ENCODE data around the gene IRF2BPL.
"Not testable (repeated sequence)": the region's sequence is repeated elsewhere in the genome, so short reads cannot be mapped to it uniquely, and the experiment has no call there.

Gene IRF2BPL

DNA sequence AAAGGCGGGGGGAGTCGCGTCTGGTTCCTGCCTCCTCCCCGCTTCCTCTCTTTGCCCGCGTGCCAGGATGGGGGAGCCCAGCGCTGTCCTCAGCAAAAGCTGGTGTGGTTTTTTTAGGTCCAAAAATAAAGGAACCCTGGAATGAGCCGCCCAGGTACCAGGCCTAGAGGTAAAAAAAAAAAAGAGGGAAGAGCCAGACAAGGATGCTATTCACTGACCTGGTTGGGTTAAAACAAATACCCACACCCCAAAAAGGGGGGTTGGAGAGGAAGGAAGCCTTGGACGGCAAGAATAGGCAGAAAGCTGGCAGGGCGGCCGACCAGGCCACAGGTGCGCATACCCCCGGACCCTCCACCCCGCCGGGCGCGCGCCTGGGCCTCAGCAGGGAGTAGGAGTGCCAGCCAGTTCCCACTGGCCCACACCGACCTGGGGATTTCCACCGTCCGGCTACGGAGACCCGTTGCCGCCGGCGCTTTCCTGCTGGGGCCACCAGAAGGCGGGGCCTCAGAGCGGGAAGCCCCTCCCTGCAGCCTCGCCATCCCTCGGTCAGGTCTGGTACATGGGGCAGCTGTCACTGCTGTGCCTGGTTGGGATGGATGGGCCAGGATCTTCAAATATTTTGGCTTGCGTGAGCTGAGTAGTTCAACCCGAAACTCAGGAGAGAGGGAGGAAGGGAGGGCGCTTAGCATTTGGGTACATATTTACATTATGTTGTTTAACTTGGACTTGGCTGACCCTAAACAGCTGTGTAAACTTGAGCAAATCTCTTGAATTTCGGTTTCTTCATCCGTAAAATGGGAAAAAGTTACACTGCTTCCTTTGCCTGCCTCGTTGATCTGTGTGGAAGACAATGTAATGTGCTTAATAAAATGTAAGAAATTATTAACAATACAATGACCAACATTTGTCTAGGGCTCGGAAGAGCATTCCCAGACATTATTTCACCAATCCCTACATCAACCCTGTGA lies 5.4 kb upstream of the IRF2BPL start:
- DNase-seq = peak; percentile 70

DNA sequence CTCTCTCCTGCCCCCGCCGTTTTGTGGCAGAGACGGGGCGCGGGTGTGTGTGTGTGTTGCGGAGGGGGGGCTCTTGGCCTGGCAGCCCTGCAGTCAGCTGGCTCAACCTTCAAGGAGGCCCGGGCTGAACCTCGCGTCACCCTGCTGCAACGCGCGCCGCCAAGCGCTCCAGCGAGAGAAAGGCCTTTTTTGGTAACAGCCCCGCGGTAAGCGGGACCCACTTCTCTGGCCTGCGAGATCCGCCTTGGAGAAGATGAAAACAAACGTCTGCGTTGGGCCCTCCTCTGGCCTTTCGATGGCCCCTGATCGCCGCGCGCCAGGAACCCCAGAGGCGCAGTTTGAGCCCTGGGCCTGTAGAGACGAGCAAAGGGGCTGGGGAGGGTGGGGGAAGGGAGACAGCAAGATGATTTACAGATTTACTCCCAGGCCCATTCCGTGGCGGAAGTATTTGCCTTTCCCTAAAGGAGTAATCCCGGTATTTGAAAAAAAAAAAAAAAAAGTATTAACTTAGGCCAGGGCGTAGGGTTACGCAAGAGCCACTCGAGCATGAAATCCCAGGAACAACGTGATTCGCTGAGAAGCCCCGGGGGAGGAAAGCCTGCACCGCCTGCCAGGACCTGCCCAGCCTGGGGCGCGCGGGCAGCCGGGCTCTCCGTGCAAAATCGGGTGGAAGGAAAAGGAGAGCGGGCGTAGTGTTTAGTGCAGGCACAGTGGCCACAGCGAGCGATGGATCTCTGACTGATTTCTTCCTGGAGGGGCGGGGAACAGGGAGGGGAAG lies 4.5 kb upstream of the IRF2BPL start:
- DNase-seq = peak; percentile 93

DNA sequence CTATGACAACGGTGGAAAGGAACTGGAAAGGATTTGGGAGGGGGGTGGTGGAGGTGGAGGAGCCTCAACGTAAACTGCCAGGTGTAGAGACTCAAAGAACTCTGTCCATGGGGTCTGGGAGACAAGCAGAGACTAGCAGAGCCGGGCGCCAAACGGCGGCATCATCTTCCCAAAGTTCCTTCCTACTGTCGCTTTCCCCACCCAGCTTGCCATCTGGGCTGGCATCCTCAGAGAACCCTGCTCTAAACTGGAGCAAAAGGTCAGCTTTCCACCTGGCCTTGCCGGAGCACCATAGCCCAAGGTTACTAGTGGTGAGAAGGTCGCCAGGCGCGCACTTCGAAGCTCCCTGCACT lies 4.0 kb upstream of the IRF2BPL start:
- peak; percentile 51 for DNase-seq

DNA sequence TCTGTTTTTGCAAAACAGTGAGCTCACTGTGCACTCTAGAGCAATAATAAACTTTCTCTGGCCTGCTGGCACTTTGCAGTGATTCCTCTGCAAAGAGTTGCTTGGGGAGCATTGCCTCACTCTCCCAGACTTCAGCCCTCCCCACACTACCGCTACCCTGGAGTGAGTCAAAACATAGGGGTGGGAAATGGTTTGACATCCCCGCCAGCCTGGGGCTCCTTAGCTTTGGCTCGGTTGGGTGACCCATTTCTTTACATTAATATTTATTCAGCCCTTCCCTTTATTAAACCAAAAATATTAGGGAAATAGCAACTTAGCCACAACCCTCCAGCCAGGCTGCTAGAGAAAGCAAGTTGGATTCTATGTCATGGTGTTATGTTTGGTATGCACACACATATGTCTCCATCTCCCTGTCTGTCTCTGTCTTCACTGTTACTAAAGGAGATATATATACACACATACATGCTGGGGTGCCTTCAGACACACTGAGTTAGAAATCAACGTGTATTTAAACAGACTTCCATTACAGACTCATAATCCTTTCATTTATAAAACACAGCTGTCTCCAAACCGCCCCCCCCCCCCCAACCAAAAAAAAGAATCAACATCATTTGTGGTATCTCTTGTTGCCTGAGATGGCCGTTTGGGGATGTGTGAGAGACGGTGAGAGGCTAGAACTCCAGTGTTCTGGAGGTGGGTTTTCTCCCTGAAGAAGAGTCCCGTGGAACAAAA lies 3.4 kb upstream of the IRF2BPL start:
- no peak for DNase-seq

DNA sequence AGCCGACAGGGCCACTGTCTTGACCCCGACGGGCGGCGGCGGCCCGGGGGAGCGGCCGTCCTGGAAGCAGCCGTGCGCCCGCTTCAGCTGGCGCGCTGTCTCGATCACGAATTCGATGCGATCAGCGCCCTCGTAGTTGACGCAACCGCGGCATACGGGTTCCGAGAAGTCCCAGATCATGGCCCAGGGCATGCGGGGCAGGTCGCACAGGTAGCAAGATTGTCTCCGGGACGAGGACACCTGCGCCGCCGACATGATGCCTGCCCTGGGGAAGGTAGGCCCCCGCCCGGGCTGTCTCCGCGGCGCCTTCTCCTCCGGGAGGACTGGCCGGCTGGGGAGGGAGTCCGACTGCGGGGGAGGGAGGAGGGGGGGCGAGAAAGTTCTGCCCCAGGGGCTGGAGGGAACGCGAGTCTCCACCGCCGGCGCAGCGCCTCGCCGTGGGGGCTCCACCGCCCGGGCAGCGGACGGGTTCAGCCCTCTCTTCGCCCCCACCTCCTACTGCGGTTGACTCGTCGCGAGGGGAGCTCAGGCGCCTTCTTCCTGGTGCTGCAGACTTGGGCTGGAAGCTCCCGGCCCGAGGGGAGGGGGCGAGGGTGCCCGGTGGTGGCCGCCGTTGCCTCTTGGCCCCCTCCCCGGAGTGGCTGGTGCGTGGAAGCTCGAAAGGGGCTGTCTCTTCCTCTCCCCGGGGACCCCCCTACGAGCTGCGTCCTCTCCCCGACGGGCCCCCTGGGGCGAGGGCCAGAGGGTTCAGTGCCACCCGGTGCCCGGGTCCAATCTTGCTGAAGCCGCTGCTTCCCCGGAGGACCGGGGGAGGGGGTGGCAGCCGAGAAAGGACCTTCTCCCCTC lies 747 bp downstream of the IRF2BPL start:
- peak; percentile 51 for DNase-seq

DNA sequence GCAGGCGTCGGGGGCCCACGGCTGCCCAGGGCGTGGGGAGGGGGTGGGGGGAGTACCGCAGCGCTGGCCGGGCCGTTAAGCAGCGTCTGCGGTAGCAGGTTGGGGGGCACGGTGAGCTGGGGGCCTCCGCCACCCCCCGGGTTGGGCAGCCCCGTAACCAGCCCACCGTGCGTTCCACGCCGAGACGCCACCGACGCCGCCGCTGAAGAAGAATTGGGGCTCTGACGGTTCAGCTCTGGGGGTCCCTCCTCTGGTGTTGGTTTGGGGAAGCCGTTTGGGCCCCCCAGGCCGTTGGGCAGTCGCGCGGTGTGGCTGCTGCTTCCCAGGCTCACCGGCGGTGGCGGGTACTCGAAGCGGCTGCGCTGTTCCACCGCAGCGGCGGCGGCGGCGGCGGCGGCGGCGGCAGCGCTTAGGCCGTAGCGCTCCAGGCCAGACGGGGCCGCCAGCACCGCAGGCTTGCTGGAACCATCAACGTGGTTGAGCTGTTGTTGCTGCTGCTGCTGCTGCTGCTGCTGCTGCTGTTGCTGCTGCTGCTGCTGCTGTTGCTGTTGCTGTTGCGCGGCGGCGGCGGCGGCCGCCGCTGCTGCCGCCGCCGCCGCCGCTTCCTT lies 1.5 kb downstream of the IRF2BPL start:
- peak; percentile 63 for DNase-seq

DNA sequence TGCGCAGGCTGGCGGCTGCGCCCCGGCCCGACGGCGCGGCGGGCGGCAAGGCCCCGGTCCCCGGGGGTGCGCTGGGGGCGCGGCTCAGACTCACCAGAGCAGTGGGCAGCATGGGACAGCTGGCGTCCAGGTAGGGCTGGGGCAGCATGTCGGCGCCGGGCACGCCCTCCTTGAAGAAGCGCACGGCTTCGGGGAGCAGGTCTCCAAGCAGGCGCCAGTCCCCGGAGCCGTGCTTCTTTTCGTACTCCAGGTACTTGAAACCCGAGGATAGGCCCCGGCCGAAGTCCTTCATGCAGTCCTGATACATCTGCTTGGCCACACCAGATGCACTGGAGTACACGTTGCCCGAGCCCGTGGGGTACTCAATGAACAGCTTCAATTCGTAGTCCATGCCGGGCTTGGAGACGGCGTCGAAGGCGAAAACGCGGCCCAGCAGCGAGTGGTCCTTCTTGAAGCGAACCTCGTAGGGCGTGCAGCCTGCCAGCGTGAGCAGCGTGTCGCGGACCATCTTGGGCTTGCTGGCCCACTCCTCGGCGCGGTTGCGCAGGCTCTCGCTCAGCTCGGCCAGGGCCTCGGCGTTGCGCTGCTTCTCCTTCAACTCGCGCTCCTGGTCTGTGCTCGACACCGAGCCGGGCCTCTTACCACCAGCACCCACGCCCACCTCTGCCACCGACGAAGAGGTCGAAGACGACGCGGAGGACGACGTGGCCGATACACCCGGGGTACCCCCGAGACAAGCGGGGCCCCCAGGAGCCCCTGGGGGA lies 2.2 kb downstream of the IRF2BPL start:
- no peak for DNase-seq

DNA sequence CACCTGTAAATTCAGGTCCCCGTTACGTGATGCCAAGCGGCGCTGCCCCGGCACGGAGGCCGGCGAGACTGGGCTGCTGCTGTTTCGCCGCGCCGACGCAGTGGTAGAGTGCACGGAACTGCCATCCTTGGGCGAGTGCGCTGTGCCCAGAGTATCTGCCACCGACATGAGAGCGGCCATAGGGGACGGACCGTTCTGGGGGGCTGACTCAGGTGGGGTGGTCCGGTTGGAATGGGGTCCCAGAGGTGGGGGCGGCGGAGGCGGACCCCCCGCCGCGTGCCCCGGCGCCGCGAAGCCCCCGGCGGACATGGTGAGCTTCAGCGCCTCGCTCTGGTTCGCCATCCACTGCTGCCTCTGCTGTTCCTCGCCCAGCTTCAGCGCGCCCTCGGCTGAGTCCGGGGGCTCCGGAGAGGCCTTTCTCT lies 2.8 kb downstream of the IRF2BPL start:
- no peak for DNase-seq

DNA sequence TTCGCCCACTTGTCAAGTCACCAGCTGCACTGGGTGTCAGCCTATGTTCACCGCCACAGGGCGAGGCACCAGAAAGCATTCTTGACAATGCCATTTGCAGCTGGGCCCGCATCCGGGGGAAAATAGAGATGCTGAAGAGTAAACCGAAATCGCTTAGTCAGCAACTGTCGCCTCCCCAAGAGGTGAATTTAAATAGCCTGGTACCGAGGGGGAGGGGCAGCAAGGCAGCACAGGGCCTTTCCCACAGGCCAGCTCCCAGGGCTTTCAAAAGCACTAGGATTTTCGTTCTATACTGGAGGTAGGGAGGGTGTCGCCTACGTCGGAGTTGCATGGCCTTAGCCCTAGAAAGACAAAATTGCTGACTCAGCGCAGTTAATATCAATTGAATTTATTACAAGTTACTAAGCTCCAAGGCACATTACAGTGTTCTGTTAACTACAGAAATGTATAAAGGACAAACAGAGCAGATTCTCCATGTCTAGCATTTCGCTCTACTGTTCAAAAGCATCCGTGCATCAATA lies 4.3 kb downstream of the IRF2BPL start:
- peak; percentile 45 for DNase-seq

DNA sequence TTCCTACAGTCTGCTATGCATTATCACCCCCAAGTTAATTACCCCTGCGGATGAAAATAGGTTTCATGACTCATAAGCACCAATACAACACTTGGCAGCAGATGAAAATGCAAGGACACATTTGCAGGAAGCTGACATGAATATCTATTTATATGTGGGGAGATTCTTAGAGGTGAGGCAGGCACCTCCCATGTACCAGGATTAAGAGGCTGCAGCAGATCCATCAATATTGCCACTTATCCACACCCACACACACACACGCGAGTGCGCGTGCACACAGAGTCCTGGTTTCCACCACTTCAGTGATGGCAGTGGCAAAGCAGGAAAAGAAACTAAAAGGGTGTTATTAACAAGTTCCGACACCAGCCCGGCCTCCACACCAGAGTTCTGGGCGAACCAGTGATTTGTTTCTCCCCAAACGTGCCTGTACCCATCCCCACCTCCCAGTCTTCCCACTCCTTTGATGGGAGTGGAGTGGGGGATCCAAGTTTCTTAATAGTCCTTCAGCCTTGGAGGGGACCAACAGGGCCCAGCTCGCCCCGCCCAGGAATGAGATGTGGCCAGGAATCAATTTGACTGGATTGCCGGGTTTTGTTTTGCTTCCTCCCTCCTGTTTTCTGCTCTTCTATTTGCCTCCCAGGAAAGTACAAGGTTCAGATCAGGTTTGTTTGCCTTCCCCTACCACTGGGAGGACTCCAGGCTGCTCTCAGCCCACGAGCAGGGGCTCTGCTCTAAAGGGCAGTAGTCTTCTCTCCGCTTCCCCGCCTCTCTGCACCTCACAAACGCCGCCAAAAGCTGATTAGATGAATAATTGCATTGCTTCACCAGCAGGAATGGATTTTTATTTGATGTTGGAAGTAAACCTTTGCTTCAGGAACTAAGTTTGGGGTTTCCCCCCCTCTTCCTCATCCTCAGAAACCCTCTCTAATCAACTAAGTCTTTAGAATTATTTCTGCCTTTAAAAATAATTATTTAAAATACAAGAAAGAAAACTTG lies 5.2 kb downstream of the IRF2BPL start:
- peak; percentile 84 for DNase-seq

DNA sequence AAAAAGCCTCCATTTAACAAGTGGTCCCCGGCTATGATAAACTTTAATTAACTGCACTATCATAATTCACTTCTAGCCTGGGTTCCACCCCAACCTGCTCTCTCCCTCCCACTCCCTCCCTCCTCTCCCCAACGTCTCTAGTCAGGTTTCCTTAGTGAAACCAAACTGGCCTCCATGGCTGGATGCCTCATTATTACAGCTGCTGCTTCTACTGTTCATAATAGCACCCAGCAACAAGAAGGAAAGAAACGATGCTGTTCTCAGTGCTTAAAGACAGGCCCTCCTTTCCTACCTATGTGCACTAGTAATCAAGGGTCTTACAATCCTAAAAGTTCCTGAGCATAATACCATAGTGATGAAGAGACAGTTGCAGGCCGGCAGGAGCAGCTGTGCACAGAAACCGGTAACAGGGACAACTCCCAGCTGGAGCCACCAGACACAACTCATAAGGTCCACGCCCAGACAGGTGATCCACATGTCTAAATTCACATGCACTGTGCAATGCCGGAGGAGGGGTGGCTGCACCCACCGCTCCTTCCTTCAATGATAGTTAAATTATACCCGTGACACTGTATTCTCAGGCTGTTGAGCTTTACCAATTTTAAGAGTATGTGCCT lies 6.2 kb downstream of the IRF2BPL start:
- DNase-seq = peak; percentile 36

DNA sequence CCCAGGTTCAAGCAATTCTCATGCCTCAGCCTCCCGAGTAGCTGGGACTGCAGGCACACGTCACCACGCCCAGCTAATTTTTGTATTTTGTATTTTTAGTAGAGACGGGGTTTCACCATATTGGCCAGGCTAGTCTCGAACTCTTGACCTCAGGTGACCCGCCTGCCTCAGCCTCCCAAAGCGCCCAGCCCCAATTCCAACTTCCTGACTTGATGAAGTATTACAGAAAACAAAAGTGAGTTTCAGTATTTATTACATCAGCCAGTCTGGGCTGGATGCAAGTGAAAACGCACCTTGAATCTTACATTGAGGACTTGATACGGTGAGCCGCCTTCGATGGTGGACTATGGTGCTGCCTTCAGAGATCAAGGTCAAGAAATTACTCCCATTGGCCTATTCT lies 7.1 kb downstream of the IRF2BPL start:
- not testable (repeated sequence) for DNase-seq

DNA sequence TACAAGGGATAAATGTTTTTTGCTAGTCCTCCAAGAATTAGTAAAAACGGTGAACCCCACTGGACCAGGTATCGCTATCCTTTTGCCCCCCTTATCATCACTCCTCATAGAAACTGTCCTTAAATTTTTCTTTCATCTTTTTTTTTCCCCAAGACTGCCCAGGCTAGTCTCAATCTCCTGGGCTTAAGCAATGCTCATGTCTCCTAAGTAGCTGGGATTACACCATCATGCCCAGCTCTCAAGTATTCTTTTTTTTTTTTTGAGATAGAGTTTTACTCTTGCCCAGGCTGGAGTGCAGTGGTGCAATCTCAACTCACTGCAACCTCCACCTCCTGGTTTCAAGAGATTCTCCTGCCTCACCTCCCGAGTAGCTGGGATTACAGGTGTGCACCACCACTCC lies 9.7 kb downstream of the IRF2BPL start:
- DNase-seq = no peak

DNA sequence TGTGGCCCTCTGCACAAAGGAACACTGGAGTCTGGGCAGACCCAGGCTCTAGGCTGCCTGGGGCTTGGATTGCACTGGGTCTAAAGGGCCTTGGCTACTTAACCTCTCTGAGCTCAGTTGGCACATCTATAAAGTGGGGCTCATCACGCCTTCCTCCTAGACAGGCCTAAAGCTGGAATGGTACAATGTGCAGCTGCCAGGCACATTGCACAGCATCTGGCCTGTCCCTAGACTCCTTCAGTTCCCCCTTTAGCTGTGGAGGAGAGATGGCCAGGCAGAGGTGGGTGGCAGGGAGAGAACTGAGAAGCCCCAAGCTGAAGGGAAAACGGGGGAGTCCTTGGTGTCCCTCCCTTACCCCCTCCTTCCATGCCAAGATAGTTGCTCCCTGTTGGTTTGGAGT lies 10.8 kb downstream of the IRF2BPL start:
- no peak for DNase-seq

DNA sequence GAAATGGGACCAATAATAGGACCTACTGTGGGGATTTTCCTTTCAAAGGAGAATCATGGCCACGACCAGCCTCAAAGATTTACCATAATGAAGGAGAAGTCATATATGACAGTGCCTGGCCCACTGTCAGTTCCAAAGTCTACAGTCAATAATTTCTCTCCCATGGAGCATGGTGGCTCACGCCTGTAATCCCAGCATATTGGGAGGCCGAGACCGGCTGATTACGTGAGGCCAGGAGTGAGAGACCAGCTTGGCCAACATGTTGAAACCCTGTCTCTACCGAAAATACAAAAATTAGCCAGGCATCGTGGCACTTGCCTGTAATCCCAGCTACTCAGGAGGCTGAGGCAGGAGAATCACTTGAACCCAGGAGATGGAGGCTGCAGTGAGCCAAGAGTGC lies 13.8 kb downstream of the IRF2BPL start:
- DNase-seq = no peak

DNA sequence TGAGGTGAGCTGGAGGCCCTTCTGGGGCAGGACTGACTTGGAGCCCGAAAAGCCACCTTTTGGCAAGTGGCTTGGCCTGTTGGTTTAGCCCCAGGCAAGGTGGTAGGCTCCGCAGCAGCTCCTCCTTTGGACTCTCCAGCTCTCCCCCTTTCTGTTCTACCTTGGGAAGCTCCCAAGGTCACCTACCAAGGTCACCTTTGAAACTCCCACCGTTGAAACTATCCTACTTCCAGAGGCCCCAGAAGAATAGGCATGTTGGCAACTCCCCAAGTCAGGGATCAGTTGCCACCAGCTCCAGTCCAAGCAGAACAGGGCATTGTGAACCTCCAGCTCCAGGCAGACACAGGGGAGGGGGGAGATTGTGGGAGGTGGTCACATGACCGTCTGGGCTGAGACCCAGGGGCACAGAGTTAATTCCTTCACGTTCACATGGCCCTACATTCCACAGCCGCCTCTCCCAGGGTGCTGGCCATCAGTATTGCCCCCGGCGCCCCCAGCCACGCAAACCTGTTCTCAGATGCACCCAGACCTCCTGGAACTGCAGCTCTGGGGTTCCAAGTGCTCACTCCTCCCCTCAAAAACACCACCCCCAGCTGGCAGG lies 14.4 kb downstream of the IRF2BPL start:
- peak; percentile 44 for DNase-seq

DNA sequence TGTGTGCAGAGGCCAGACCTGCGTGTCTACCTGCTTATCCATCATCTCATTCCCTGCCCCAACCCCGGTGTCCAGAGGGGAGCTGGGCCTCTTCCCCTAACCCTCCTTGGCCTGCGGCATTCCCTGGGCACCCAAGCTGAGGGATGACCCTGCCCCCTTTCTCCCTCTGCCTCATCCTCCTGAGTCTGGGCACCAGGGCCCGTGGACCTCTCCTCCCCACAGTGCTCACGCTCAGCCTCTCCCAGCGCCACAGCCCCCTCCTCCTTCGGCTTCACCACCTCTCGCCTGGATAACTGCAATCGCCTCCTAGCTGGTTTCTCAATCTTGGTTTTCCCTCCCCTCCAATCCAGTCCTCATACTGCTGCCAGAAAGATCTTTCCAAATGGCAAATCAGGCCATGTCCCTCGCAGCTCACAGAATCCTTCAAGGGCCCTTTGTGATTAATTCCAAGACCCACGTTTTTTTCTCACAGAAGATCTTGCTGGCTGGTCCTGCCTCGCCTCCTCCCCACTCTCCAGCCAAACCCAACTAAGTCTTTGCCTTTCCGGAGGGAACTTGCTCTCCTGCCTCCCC lies 16.2 kb downstream of the IRF2BPL start:
- no peak for DNase-seq

DNA sequence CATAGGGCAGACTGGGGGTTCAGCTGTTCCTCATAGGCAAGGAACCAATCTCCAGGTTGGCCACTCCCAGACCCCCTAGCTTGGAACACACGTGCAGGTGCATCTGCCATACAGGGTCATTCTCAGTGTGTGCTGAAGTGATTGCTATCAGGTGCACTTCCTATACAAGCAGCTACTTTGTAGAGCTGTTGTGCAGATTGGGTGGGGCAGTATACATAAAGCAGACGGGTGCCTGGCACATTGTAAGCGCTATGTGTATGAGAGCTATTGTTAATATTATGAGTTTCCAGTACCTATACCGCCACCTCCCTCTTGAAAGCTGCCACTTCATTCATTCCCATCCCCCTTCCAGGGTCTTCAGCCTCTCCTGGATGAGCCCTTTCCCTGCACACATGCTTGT lies 17.3 kb downstream of the IRF2BPL start:
- no peak for DNase-seq

Measured in NCI-H82 (cell line).